Esophagus mucosa (tissue), 1 donor: Measurements from ENCODE around the gene TTC7B. TPM values are rescaled to one million over a fixed set of nuclear protein-coding genes. Genes with fewer than 3 reads are reported as not detected.

Experiments used
- ATAC-seq: fragments of 200-7000 bp; cut with Tn5 transposase; one replicate; pipeline ENCODE4 v1.9.1; 2020
- total RNA-seq: library from RNA; stranded (reverse); gene quantifications from one replicate; pipeline ENCODE4 v1.2.4, GENCODE V29; 2023
- donor health status: DM: yes; HTN: yes; CAD: no.

Gene TTC7B
- total RNA-seq, 1 donor from 2014 or later = 9.9 TPM

- no peak for ATAC-seq
These were observed 228.3 kb downstream of the TTC7B start for GRCh38 chr14:90587918-90588317.

- ATAC-seq = no peak
These were observed 228.8 kb downstream of the TTC7B start for GRCh38 chr14:90587252-90587910.

- ATAC-seq = no peak
These were observed 231.1 kb downstream of the TTC7B start for GRCh38 chr14:90585106-90585505.

- ATAC-seq = no peak
These were observed 232.2 kb downstream of the TTC7B start for GRCh38 chr14:90583916-90584605.

GRCh38 chr14:90583427-90583826, 232.8 kb downstream of the TTC7B start:
- no peak for ATAC-seq

- no peak for ATAC-seq
These were observed 234.1 kb downstream of the TTC7B start for GRCh38 chr14:90582166-90582565.

- ATAC-seq = no peak
These were observed 234.5 kb downstream of the TTC7B start for GRCh38 chr14:90581745-90582144.

- no peak for ATAC-seq
These were observed 235.6 kb downstream of the TTC7B start for GRCh38 chr14:90580377-90581335.

GRCh38 chr14:90579816-90580215, 236.4 kb downstream of the TTC7B start:
- ATAC-seq = no peak

- ATAC-seq = no peak
These were observed 237.1 kb downstream of the TTC7B start for GRCh38 chr14:90579088-90579487.

GRCh38 chr14:90578283-90578985, 237.8 kb downstream of the TTC7B start:
- no peak for ATAC-seq

GRCh38 chr14:90577661-90578282, 238.5 kb downstream of the TTC7B start:
- no peak for ATAC-seq

GRCh38 chr14:90576981-90577660, 239.1 kb downstream of the TTC7B start:
- no peak for ATAC-seq

- ATAC-seq = no peak
These were observed 239.6 kb downstream of the TTC7B start for GRCh38 chr14:90576581-90576980.

- no peak for ATAC-seq
These were observed 240.4 kb downstream of the TTC7B start for GRCh38 chr14:90575781-90576180.

GRCh38 chr14:90575336-90575735, 240.9 kb downstream of the TTC7B start:
- no peak for ATAC-seq

- no peak for ATAC-seq
These were observed 241.8 kb downstream of the TTC7B start for GRCh38 chr14:90574188-90575131.

- ATAC-seq = no peak
These were observed 242.7 kb downstream of the TTC7B start for GRCh38 chr14:90573385-90574105.

- ATAC-seq = no peak
These were observed 243.6 kb downstream of the TTC7B start for GRCh38 chr14:90572441-90573150.
